LNCaP clone FGC (cell line): ENCODE results near the gene GPC5.
A peak's percentile ranks its signal among the peaks of the same experiment; 100 is the strongest.

ENCODE experiments used
- DNase-seq: peaks from one replicate; pipeline ENCODE4 v3.0.0-alpha.2; 2011; ENCODE audit warnings: low read depth
- H3K4me3 ChIP-seq: 2 replicates; pipeline ENCODE4 v1.5.1; 2011; ENCODE audit warnings: mild to moderate bottlenecking, low read depth, low read length, control low read depth
- TF ChIP-seq, protein P1 (sequence below): IDR thresholded peaks from 2 replicates; pipeline ENCODE4 v1.5.1; 2012; ENCODE audit warnings: mild to moderate bottlenecking; ENCODE audit not compliant: control insufficient read depth, insufficient read depth; ENCODE audit errors: extremely low read depth

Gene GPC5

DNA sequence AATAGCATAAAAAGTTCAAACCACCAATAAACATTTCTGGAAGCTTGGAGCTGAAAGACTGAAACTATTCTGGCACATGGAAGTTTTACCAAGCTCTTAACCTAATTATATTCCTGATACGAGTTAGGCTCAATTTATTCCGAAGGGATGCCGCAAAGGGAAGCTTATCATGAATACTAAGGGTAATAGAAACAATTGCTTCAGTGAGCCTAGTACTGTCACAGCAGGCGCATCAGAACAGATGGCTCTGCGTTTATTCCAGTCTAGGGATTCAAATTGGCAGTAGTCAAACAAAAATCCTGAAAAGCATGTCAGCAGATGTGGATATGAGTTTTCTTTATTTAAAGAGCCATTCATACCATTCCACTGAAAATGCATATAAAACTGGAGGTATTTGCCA lies 779.5 kb downstream of the GPC5 start:
- no peak for DNase-seq
- TF ChIP-seq, protein P1, sequence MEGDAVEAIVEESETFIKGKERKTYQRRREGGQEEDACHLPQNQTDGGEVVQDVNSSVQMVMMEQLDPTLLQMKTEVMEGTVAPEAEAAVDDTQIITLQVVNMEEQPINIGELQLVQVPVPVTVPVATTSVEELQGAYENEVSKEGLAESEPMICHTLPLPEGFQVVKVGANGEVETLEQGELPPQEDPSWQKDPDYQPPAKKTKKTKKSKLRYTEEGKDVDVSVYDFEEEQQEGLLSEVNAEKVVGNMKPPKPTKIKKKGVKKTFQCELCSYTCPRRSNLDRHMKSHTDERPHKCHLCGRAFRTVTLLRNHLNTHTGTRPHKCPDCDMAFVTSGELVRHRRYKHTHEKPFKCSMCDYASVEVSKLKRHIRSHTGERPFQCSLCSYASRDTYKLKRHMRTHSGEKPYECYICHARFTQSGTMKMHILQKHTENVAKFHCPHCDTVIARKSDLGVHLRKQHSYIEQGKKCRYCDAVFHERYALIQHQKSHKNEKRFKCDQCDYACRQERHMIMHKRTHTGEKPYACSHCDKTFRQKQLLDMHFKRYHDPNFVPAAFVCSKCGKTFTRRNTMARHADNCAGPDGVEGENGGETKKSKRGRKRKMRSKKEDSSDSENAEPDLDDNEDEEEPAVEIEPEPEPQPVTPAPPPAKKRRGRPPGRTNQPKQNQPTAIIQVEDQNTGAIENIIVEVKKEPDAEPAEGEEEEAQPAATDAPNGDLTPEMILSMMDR = no peak
- no peak overlapping the region for H3K4me3 ChIP-seq

DNA sequence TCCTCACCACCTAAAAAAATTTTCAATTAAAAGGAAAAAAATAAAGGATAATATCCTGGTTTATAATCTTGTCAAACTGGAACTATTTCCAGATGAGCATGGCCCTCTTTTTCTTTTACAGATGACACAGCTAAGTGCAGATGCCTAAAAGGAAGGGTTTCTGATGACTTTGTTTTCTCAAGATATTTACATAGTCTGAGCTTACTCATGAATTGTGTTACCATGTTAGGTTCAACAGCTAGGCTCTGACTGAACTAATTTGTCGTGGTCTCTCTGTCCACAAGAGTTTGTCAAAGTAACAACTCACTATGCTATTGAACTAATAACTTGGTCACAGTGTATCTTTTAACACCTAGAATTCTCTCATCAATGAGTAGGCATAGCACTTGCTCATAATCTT lies 780.8 kb downstream of the GPC5 start:
- no peak for DNase-seq
- H3K4me3 ChIP-seq = no peak overlapping the region
- TF ChIP-seq, protein P1 = no peak

DNA sequence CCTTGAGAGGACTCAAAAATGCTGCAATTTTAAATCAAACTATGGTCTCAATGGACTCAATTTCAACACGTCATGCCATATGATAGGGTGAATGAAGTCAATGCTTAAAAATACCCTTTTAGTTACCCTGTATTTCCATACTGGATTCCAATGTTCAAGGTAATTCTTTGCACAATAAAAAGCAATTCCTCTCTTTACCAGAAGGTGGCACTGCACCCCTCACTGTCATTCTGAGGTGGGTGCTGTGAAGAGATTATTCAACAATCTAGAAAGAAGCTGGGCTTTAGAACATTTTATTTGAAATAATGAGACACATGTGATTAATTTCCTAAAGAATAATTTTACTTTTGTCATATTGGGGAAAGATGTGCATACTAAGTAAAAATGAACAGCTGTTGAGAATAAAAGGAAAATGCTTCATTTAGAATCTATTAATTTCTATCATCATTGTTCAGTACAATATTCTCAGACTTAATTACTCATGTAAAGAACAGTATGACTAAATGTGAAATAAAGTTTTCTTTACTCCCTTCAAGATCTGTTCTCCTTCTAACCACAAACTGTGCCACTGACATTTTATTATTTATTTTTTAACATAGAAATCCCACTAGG lies 789.1 kb downstream of the GPC5 start:
- H3K4me3 ChIP-seq = no peak overlapping the region
- TF ChIP-seq, protein P1 = peak; percentile 80
- no peak for DNase-seq

DNA sequence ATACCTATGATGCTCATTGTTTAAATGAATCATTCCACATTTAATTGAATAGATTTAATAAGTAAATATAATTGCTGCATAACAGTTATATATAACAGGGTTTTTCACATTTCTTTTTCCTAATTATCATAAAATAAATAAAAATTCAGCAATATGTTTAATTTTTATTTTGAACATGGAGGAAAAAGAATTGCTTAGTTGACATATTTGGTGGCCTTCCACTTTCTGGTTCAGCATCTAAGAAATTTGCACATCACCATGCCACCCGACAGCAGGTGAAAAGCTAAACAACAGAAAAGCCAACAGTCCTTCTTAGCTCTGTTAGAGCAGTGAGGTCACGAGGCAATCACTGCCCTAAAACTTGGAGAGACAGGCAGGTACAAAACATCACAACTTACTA lies 790.2 kb downstream of the GPC5 start:
- no peak overlapping the region for H3K4me3 ChIP-seq
- TF ChIP-seq, protein P1 = no peak
- DNase-seq = no peak

DNA sequence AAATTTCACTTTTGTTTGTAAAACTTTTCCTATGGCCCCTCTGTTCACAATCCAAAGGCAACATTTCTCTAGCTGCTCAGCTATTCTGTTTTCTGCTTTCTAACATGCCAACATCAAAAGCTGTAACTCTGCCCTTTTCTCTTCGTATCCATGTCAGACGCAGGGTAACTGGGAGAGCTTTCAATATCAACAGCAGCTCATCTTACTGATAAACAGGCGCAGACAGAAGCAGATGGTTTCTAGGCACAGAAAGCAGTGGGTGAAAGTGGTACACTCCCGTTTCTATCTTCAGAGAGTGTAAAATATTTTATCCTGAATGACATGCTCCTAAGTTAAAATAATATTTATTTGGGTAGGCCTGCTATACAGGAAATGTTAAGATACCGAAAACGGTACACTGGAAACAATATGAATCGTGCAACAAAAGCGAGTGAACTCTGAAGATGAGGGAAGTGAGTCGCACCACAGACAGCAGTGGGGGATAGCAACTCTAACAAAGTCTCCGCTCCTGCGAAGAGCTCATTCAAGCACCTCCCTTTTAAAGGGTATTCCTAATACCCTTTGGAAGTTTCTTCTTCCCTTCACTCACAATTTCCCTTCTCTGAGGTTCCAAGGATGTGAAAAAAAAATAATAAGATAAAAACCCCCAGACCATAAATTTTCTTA lies 798.3 kb downstream of the GPC5 start:
- no peak for DNase-seq
- no peak overlapping the region for H3K4me3 ChIP-seq
- TF ChIP-seq, protein P1 = no peak

DNA sequence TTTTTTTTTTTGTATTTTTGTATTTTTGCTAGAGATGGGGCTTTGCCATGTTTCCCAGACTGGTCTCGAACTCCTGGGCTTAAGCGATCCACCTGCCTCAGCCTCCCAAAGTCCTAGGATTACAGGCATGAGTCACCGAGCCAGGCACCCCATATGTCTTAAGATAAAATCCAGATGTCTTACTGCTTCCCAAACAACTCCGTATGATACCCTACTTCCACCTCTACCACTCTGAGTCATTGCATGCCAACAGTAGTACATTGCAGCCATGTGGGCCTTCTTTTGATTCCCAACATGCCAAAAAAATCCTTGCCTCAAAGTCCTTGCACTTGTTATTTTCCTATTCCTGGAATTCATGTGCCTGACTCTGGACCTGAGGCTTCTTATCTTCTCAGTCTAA lies 799.2 kb downstream of the GPC5 start:
- H3K4me3 ChIP-seq = no peak overlapping the region
- no peak for DNase-seq
- TF ChIP-seq, protein P1 = no peak

DNA sequence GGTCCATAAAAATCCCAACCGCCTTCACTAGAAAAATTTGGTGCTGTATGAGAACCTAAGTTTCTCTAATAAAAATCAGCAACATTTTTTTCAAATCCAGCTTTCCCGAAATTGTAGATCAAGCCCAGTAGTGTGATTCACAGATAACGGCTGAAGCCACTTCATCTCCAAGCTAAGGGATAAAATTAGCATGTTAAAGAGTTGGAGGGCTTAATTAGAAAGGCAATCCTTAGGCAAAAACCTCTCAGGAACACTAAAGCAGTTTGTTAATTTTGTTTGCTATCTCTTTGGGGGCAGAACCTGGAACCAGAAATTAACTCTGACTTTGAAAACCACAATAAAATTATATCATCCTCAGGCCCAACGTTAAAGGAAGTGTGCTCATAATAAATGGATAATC lies 820.2 kb downstream of the GPC5 start:
- TF ChIP-seq, protein P1 = no peak
- no peak for DNase-seq
- no peak overlapping the region for H3K4me3 ChIP-seq
